ENCODE measurements around the gene CLDN14.

Gene CLDN14

DNA sequence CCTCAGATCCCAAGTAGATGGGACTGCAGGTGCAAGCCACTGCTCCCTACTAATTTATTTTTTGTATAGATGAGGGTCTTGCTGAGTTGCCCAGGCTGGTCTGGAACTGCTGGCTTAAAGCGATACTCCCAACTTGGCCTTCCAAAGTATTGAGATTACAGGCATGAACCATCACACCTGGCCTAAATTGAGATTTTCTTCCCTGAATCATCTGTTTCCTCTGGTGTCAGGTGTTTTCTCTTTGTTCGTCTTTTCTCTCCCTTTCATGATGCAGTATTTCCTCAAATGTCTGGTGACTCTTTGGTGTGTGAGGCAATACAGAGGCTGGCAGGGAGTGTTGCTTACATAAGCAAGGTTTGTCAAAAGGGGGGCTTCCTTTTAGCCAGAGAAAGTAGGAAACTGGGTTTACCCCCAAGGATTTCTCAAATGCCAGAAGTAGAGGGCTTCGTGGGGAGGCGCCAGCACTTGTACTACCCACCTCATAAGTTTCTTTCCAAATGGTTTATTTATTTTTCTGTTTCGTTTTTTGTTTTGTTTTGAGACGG, 27.6 kb downstream of the CLDN14 start:
- TF ChIP-seq, protein P1, sequence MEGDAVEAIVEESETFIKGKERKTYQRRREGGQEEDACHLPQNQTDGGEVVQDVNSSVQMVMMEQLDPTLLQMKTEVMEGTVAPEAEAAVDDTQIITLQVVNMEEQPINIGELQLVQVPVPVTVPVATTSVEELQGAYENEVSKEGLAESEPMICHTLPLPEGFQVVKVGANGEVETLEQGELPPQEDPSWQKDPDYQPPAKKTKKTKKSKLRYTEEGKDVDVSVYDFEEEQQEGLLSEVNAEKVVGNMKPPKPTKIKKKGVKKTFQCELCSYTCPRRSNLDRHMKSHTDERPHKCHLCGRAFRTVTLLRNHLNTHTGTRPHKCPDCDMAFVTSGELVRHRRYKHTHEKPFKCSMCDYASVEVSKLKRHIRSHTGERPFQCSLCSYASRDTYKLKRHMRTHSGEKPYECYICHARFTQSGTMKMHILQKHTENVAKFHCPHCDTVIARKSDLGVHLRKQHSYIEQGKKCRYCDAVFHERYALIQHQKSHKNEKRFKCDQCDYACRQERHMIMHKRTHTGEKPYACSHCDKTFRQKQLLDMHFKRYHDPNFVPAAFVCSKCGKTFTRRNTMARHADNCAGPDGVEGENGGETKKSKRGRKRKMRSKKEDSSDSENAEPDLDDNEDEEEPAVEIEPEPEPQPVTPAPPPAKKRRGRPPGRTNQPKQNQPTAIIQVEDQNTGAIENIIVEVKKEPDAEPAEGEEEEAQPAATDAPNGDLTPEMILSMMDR (conservative IDR thresholded peaks at IDR 0.05), result no peak
- H3K27ac ChIP-seq, result no peak overlapping the region

DNA sequence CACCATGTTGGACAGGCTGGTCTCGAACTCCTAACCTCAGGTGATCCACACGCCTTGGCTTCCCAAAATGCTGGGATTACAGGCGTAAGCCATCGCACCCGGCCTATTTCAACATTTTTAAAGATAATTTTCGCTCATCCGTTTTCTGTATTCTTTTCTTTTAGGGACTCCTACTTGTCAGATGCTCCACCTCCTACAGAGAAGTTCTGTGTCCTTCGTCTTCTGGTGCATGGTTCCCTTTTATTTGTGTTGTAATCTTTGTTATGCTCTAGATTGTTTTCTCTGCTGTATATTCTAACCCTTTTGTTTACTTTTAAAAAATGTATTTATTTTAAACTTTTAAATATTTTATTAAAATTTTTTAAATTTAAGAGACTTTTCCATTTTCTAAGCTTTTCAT, 28.4 kb downstream of the CLDN14 start:
- no peak overlapping the region for H3K27ac ChIP-seq
- TF ChIP-seq, protein P1 (conservative IDR thresholded peaks at IDR 0.05), result no peak

DNA sequence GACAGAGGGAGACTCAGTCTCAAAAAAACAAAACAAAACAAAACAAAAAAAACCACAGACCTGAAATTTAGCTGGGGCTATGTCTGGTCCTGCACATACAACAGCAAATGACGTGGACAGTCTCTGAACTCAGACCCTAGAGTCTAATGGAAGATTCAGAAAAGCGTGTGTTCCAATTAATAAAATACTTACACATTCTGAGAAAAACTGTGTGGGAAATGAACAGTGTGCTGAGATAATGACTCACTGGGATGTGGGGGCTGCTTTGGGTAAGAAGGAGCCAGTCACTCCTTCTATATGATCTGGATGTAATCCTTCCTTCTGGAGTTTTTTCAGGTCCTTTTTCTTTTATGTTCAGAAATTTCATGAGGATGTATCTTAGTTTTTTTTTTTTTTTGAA, 29.4 kb downstream of the CLDN14 start:
- H3K27ac ChIP-seq, result no peak overlapping the region
- TF ChIP-seq, protein P1 (conservative IDR thresholded peaks at IDR 0.05), result no peak

DNA sequence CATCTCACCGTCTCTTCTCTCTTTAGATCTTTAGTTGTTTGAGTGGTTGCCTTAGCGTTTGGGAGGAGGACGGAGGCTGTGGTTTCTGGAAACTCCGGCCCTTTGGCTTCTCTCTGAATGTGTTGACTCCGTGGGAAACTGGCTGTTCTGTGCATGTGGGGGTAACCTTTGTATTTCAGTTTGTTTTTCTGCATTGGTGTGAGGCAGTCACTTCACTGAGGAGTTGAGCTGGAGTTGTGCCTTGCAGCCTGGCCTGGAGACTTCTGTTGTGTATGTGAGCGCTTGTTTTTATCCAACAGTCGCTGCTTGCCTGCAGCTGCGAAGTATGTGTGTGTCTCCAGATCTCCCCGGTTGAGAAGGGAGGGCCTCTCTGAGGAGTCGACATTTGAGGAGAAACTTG, 33.6 kb downstream of the CLDN14 start:
- TF ChIP-seq, protein P1 (conservative IDR thresholded peaks at IDR 0.05), result no peak
- H3K27ac ChIP-seq, result no peak overlapping the region

DNA sequence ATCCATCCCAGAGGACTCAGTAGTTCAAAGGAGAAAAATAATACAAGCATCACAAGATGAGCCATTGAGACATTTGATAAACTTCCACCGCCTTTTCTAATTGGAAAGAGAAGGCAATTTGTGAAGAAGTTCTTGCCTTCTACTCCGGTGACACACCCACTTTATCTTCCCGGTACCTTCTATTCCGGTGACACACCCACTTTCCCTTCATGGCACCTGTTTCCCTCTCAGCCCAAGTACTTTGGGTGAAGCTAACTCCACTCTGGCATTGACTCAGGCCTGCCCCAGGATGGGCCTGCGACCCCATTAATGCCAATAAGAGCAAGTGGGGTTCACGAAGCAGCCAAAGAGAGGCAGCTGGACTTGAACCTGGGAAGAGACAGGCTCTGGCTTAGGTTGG, 38.2 kb downstream of the CLDN14 start:
- no peak overlapping the region for H3K27ac ChIP-seq
- TF ChIP-seq, protein P1 (conservative IDR thresholded peaks at IDR 0.05), result no peak

DNA sequence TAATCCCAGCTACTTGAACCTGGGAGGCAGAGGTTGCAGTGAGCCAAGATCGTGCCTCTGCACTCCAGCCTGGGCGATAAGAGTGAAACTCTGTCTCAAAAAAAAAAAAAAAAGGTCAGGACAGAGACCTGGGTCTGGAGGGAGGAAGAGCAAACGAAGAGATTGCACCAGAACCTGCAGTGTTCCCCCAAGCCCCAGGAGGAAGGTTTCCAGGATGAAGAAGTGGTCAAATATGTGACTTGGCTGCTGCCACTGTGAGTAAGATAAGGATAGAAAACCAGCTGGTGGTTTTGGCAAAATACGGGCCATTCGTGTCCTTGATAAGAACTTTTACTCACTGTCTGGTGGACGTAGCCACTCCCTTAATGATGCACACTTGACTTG, 42.2 kb downstream of the CLDN14 start:
- TF ChIP-seq, protein P1 (conservative IDR thresholded peaks at IDR 0.05), result no peak
- no peak overlapping the region for H3K27ac ChIP-seq

DNA sequence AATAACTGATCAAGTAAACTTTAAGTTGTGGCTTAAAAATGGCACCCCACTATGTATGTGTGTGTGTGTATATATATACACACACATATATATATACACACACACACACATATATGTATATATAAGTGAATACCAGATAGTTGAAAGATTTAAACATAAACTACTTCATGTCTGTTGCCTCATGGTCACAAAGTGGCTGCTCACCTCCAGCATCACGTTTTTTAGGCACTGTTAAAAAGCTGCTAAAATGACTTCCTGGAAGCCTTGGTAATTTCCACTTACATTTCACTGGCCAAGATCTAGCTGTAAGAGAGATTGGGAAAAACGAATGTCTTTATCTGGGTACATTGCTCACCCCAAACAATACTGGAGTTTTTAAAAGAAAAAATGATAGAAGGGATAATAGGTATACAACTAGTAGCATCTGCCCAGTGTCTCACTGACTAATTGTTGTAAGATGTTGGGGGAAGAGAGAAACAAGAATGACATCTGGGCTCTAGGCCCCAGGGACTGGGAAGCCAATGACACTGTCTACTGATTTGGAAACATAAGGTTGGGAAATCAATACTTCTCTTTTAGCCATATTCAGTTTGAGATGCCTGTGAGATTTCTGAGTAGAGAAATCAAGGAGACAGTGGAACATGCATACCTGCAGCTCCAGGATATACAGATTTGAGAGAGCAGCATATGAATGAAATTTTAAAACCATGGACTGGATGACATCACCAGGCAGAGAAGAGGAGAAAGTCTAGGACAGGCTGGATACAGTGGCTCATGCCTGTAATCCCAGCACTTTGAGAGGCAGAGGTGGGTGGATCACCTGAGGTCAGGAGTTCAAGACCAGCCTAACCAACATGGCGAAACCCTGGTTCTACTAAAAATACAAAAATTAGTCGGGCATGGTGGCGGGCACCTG, 42.8 kb downstream of the CLDN14 start:
- H3K27ac ChIP-seq, result no peak overlapping the region
- TF ChIP-seq, protein P1 (conservative IDR thresholded peaks at IDR 0.05), result no peak

Data from VCaP (cell line).